Stimulated activated CD8-positive, alpha-beta memory T cell treated with anti-CD3 and anti-CD28 coated beads, Interleukin-2, amount 100 ng/mL, for 48 hours (primary cell): Measurements from ENCODE around the gene CENPO.
A peak's percentile ranks its signal among the peaks of the same experiment; 100 is the strongest.
"Not testable (repeated sequence)": the region's sequence is repeated elsewhere in the genome, so short reads cannot be mapped to it uniquely, and the experiment has no call there.

Experiments
- DNase-seq, 2 donors: peaks; one replicate each; pipeline ENCODE4 v3.0.0-alpha.2; 2020; ENCODE audit warnings: low read depth in 2 of 2

The CENPO gene

DNA sequence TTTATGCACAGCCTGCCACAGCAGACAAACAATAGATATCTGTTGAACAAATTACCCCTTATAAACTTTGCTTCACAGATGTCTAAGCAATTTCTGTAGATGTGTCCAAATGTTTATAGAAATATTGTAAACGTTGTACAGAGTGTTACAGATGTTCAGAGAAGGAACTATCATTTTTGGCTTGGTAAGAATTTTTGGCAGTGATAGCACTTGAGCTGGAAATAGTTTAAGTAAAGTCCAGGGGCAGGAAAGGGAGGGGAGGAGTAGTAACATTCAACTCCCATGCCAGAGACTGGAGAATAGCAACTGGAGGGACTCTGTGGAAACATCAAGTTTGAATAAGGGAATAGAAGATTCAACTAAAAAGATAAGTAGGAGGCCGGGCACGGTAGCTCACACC lies 4.4 kb upstream of the CENPO start:
- DNase-seq, result no peak

DNA sequence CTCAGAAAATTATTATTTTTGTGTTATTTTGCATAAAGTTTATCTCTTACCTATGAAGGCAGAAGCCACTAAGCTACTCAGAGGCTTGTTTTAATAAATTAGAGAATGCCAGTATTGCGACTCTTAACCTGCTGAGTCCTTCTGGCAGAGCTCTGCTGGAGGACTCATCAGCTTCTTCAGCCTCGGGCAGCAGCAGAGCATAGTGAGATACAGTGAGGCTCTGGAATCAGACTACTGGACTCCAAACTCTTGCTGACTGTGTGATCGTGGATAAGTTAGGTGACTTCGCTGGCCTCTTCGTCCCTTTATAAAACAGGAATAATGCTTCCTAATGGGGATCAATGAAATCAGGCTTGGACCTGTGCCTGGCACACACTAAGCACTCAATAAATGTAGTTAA lies 1.8 kb upstream of the CENPO start:
- no peak for DNase-seq

DNA sequence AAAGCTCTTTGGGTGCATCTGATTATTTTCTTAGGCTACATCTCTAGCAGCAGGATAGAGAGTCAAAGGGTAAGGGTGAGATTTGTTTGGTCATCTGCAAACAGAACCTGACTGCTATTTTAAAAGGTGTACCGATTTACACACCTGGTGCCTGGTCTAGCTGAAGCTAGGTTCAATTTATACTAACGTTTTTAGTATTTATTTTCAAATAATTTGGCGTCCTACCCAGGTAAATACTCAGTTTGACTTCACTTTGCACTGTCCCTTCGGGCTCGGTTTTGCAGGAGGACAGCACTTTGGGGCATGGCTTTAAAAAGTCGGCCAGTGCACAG lies 717 bp upstream of the CENPO start:
- no peak for DNase-seq

DNA sequence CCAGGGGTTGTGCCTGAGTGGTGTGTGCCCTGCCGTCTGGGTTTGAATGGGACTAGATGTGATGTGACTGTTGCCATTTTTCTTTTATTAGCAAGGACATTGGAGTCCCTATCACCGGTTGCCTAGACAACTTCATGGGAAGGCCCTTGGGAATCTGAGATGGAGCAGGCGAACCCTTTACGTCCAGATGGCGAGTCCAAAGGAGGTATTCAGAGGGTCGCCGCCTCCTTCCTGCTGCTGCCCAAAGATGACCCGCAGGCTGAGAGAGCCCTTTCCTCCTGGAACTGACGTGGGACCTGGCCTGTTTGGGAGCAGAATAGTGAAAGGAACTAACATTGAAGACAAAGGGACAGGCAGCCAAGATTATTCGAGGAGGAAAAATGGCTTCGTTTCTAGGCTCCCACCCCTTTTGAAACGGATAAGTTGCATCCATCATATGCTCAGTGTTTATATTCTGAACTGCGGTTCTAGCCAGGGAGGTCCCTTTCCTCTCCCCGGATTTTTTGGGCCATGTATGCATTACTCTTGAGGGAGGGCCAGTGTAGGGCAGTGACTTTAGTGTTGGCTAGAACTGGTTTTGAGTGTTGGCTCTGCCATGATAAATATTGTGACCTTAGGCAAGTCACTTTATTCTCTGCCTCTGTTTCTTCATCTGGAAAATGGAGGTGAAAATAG lies 673 bp downstream of the CENPO start:
- peak in 1 of 2 donors; percentile 3 for DNase-seq

DNA sequence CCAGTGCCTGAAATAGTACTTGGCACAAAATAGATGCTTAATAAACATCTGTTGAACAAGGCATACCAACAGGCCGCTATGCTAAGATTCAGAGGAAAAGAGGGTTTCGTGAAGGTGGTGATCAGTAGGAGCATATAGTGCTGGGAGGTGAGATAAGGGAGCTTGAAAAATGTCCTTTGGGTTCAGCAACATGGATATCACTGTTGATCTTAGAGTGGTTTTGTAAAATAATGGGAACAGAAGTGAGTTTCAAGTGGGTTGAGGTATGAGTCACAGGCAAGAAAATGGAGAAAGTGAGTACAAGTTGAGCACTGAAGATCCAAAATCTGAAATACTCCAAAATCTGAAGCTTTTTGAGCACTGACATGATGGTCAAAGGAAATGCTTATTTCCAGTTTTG lies 4.4 kb downstream of the CENPO start:
- DNase-seq, result no peak

DNA sequence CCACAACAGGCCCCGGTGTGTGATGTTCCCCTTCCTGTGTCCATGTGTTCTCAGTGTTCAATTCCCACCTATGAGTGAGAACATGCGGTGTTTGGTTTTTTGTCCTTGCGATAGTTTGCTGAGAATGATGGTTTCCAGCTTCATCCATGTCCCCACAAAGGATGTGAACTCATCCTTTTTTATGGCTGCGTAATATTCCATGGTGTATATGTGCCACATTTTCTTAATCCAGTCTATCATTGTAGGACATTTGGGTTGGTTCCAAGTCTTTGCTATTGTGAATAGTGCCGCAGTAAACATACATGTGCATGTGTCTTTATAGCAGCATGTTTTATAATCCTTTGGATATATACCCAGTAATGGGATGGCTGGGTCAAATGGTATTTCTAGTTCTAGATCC lies 7.3 kb downstream of the CENPO start:
- not testable (repeated sequence) for DNase-seq

DNA sequence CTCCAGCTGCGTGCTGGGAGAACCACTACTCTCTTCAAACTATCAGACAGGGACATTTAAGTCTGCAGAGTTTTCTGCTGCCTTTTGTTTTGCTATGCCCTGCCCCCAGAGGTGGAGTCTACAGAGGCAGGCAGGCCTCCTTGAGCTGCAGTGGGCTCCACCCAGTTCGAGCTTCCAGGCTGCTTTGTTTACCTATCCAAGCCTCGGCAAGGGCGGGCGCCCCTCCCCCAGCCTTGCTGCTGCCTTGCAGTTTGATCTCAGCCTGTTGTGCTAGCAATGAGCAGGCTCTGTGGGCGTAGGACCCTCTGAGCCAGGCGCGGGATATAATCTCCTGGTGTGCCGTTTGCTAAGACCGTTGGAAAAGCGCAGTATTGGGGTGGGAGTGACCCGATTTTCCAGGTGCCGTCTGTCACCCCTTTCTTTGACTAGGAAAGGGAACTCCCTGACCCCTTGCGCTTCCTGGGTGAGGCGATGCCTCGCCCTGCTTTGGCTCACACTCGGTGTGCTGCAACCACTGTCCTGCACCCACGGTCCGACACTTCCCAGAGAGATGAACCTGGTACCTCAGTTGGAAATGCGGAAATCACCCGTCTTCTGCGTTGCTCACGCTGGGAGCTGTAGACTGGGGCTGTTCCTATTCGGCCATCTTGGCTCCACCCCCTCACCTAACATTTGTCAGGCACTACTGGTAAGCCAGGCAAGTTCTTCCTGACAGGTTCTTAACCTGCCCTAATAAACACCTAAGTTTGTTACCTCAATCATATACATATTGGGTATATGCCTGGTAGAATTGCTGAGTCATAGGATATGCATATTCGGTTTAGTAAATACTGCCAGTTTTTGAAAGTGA lies 12.8 kb downstream of the CENPO start:
- not testable (repeated sequence) for DNase-seq

DNA sequence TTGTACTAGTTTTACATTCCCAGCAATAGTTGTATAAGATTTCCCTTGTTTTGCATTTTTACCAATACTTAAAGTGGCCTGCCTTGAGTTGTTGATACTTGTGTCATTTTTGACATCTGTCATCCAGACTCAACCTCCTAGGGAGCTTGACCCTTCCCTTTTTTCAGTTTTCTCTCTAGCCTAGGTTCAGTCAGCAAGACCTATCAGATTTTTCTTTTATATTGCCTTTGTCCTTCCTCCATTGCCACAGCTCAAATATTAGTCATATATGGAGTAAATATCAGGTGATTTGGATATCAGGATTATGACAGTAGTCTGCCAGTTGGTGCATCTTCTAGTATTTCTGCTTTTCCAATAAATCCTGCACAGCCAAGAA lies 13.4 kb downstream of the CENPO start:
- DNase-seq, result no peak

DNA sequence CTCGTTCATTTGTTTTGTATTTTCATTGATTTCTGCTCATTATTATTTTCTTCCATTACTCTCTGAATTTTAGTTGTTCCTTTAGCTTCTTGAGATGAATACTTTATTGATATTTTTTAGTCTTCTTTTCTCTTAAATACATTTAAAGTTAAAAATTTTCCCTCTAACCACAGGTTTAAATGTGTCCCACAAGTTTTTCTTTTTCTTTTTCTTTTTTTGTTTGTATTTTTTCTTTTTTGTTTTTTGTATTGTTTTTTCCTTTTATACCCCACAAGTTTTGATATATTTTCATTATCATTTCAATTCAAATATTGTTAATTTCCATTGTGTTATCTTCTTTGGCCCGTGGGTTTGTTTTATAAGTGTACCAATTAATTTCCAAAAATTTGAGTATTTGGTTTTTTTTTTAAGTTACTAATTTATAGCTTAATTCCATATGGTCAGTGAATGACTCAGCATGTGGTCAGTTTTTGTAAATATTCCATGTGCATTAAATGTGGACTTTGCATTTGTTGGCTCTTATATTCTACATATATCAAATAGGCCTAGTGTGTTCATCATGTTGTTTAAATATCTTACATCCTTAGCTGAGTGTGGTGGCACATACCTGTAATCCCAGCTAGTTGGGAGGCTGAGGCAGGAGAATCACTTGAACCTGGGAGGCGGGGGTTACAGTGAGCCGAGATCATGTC lies 16.2 kb downstream of the CENPO start:
- DNase-seq, result no peak

DNA sequence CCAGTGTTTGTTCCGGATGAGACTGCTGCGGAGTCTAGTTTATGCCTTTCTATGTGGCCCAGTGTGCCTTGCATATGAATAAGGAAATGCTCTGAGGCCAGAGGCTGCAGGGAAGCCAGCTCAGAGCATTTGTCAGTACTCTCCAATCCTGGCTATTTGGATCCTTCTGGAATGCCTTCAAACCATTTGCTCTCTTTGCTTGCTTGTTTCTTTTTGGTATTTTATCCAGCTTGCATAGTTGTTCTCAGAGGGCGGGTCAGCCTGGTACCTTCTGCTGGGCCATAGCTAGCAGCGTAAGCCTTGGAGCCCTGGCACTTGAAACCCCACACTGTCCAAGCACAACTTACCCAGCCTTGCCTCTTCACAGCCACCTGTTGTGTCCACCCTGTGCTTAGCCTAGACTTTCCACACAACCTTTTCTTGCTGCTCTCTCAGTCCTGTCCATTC lies 20.5 kb downstream of the CENPO start:
- DNase-seq, result no peak

DNA sequence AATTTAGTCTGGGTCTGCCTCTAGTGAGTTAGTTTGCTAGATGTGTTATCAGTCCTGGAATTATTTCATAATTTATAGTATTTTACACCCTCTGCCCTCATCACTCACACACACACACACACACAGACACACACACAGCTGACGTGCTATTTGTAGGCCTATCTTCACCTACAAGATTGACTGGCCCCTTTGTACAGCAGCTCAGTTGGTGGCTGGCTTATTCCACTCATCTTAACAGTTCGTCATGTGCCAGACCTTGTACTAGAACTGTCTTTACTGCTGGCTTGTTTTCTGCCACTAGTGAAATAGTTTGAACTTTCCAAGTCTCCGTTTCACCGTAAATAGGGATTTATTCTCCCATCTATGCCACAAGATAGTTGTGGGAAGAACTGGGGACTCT lies 21.3 kb downstream of the CENPO start:
- DNase-seq, result no peak

DNA sequence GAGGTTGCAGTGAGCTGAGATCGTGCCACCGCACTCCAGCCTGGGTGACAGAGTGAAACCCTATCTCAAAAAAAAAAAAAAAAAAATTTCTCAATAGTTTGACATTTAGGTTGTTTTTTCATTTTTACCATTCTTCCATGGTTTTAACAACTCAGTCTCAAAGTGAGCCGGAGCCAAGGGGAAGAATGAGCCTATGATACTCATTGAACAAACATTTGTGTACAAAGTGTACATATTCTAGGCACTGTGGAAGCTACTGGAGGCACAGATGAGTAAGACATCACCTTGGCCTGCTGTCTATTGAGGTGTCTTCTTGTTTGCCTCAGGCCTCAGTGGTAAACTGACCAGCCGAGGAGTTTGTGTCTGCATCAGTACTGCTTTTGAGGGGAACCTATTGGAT lies 21.9 kb downstream of the CENPO start:
- DNase-seq, result no peak

DNA sequence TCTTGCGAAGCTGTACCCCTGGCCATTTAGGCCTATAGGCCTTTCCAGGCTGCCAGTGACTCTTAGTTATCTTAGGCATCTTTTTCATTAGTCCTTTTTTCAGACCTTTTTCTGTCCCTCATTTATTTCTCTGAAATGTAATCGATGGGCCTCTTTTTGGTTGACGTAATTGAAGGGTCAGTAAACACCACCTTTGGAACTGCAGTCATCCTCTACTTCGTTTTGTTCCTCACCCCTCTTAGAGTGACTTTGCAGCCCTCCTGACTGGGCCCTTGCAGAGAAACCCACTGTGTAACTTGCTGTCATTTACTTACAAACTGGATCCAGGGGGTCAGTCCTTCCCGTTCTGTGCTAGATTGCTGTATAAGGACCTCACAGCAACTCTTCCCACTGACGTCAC lies 23.2 kb downstream of the CENPO start:
- no peak for DNase-seq

DNA sequence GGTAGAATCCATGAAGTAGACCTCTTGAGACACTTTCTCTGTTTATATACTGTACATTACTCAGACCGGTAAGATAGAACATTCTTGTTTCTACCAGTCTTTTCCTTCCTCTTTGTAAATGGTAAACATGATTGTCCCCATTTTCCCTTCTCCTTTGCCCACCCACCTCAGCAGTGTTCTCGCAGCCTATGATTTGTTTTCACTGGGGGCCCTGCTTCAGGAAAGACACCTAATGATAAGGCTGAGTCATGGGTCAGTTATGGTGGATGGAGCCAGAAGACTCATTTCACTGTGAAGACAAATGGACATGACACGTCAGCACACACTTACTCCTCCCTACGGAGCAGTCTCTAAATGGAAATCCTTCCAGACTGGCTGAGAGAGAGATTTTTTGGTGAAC lies 23.7 kb downstream of the CENPO start:
- DNase-seq, result no peak

DNA sequence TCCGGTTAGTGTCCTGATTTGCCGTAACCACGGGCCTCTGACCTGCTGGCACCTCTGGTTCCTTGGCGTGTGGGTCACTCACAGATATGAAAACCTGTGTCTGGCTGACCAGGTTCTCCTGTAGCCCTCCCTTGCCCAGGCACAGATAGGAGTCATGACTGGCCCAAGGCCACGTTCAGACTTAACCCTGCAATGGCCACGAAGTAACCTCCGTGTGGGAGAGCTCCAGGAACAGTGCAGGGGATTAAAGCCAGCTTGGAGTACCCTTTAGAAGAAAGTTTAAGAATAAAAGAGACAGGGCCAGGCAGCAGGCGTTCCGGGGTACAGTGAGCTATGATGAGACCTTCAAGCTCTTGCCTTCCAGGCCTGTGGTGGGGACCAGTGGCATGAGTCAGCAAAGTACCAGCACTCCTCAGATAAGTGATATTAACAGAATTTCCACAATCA lies 25.5 kb downstream of the CENPO start:
- DNase-seq, result no peak

DNA sequence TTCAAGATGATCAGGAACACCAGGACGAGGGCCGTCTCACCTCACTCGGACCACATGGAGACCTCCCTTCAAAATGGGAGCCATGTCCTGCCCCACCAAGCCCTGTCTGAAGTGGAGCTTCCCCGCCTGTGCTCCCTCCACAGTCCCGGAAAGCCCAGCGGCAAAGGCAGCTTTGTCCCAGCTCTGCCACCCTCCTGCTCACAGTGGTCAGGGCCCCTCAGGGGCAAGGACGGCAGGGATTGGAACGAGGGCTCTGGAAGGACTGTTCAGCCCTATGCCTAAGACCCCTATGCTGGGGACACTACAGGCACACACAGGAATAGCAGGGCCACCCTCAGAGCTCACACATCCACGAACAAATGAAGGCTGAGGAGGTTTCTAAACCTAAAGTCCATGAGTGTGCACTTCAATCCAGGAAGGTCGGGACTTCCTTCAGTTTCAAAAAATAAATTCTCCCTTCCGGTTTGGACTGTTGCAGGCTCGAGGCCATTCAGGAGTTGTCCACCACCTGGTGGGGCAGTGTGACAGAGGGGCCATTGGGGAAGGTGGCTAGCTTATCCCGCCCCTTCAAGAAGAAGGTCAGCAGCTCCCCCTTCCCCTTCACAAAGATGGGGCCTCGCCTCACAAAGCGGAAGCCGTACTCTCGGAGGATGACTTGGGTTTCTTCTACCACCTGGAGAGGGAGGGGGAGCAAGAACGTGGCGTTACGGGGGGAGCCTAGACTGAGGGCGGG lies 26.4 kb downstream of the CENPO start:
- DNase-seq, result no peak

DNA sequence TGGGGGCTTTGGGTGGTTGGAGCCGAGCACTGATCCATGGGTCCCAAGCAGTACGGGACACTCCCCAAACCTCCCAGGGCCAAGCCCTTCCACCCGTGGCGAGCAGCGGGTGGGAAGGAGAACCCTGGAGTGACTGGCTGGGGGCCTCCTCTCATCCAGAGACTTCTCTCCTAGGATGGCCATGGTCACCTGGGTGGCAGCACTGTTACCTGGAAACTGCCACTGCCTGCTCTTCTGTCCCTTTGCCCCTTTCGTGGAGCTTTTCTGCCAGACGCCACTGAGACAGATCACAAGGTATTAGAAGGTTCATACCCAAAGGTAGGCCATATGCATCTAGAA lies 26.9 kb downstream of the CENPO start:
- DNase-seq, result no peak

DNA sequence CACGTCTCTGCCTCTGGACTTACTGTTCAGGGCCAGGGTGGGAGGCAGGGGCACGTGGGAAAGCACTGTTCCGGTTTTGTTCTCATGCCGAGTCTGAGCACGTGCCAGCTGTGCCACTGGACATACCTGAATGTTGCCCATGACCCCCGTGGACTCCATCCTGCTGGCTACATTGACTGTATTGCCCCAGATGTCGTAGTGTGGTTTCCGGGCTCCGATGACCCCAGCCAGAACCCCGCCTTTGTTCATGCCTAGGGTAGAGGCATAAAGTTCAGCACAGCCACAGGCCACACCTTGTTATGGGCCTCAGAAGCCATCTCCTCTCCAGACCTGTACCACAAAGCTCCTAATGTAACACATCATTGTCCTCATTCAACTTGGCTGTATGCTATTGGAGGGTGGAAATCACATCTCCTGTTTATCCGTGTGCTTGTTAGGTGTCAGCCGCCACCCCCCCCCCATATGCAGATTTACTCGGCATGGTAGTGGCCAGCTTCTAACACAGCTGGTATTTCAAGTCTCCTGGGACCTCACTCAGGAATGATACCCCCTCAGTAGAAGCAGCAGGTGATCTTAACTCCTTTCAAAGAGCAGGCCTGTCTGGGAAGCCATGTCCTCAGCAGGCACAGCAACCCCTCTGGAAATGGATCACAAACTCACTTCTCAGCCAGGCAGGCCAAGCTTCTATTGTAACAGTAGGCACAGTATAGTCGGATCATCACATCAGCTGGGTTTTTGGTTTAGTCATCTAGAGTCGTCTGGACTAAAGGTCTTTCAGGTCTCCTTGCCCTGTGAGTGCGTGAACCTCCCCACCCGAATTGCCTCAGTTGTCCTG lies 27.6 kb downstream of the CENPO start:
- DNase-seq, result no peak

DNA sequence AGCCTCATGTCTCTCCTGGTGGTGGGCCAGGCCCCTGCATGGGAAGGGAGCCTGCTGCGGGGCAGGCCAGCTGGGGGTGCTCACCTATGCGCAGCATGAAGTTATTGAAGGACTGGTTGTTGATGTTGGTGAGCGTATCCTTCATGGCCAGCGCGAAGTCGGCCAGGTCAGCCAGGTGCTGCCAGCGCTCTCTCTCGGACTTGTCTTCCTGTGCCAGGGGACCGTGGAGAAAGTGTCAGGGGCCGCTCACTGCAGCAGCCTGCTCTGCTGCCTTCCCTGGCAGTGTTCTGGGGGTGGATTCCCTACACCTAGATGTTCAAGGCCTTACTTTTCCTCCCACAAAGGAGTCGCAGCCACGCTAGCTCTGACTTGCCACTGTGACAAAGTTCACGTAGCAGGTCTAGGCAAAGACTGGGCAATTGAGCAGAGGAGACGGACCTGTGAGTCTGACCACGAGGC lies 28.2 kb downstream of the CENPO start:
- no peak for DNase-seq

DNA sequence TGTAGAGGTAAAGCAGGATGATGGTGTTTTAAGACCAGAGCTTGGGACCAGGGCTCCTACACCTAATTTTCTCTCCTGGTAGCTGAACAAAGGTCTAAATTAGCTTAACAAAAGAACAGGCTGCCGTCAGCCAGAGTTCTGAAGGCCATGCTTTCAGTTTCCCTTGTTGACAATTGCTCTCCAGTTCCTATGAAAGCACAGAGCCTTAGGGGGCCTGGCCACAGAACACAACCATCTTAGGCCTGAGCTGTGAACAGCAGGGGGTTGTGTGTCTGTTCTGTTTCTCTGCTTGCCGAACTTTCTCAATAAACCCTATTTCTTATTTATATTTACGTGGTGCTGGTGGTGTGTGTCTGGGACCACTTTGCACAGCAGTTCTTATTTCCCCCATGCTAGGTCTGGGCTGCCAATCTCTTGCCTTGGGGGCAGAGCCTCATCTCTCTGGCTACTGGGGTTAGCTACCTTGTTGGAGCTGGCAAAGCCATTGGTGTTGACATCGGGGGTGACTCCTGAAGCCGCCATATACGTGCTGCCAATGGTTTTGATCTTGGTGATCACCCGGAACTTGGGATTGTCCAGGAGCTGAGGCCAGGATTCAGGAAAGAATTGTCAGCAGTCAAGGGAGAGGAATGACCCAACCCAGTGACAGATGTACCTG lies 29.0 kb downstream of the CENPO start:
- no peak for DNase-seq

DNA sequence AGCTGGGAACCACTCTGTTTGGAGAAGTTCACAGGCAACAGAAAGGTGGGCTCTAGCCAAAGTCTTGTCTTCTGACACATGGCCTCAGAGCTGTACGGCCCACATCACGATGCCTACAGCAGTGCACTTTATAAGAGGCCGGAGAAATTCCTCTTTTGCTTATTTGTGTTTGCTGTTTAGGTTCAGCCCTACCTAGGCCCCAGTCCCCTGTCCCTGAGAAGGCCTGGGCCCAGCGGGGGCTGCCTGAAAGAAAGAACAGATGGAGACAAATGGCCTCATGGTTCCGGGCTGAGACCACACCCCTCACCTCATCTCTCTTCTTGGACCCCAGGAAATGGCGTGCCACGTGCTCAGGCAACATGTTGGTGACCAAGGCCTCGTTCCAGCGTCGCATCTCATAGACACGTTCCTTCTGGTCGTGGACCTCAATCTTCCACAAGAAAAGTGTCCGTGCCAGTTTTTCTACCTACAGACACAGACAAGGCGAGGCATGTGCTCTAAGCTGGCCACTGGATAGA lies 30.9 kb downstream of the CENPO start:
- DNase-seq, result no peak
